PC-3 (cell line): ENCODE measurements around the gene PGS1.

Experiments
- EZH2phosphoT487 ChIP-seq: fragments of 300-600 bp; sonication (generic); IDR thresholded peaks from 2 replicates; pipeline ENCODE4 v1.6.1; 2018; ENCODE audit warnings: mild to moderate bottlenecking, antibody characterized with exemption, low read length, borderline replicate concordance
- TF ChIP-seq, protein P1 (sequence below): fragments of 300-600 bp; sonication (generic); conservative IDR thresholded peaks from 2 replicates; pipeline ENCODE4 v1.5.1; 2017; ENCODE audit warnings: antibody characterized with exemption, low read depth, mild to moderate bottlenecking, low read length

DNA sequence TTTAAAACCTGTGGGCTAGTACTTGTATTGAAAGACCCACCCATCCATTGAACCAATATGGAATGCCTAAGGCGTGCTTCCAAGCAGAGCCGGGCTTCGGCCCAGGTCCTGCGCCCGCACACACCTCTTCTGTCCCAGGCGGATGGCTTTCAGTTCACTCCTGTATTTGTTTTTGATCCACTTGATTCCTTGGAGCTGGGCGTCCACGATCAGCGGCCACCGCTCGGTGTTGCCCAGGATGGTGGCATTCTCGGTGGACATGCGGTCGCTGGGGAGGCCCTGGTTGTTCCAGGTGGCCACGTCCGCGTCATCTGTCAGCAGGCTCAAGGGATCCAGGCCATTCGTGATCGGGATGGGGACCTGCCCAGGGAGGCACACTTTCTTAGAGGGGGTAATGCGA lies 75.9 kb downstream of the PGS1 start:
- TF ChIP-seq, protein P1, sequence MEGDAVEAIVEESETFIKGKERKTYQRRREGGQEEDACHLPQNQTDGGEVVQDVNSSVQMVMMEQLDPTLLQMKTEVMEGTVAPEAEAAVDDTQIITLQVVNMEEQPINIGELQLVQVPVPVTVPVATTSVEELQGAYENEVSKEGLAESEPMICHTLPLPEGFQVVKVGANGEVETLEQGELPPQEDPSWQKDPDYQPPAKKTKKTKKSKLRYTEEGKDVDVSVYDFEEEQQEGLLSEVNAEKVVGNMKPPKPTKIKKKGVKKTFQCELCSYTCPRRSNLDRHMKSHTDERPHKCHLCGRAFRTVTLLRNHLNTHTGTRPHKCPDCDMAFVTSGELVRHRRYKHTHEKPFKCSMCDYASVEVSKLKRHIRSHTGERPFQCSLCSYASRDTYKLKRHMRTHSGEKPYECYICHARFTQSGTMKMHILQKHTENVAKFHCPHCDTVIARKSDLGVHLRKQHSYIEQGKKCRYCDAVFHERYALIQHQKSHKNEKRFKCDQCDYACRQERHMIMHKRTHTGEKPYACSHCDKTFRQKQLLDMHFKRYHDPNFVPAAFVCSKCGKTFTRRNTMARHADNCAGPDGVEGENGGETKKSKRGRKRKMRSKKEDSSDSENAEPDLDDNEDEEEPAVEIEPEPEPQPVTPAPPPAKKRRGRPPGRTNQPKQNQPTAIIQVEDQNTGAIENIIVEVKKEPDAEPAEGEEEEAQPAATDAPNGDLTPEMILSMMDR = no peak
- no peak for TF ChIP-seq EZH2phosphoT487
